Natural killer cell (primary cell): Measurements from ENCODE around the gene PATE2. TPM values are rescaled to one million over a fixed set of nuclear protein-coding genes. Genes with fewer than 3 reads are reported as not detected.

Source experiments
- ATAC-seq, 3 donors: fragments of 150-1000 bp in 2 of 3; fragments of 200-7000 bp in 1 of 3; cut with Tn5 transposase; 1 replicate in 1 of 3; 2 replicates in 2 of 3; pipeline ENCODE4 v1.10.0; 2021; ENCODE audit warnings: mild to moderate bottlenecking in 2 of 3, moderate library complexity in 2 of 3
- DNase-seq, 2 donors: peaks; one replicate each; pipeline versions ENCODE4 v3.0.0 to v3.0.0-alpha.2; 2013 to 2021; ENCODE audit warnings: mixed read lengths in 1 of 2
- H3K27ac ChIP-seq: one replicate; pipeline ENCODE4 v1.5.1; 2013; ENCODE audit warnings: mild to moderate bottlenecking, low read length
- H3K27me3 ChIP-seq: one replicate; pipeline ENCODE4 v1.6.1; 2013; ENCODE audit warnings: low read length; ENCODE audit not compliant: control insufficient read depth, insufficient read depth
- H3K36me3 ChIP-seq: one replicate; pipeline ENCODE4 v1.6.1; 2013; ENCODE audit warnings: low read length; ENCODE audit not compliant: control insufficient read depth, insufficient read depth
- H3K4me1 ChIP-seq: one replicate; pipeline ENCODE4 v1.6.1; 2013; ENCODE audit warnings: low read length; ENCODE audit not compliant: control insufficient read depth, insufficient read depth
- H3K4me3 ChIP-seq: one replicate; pipeline ENCODE4 v1.5.1; 2013; ENCODE audit warnings: low read length
- H3K9me3 ChIP-seq: one replicate; pipeline ENCODE4 v1.6.1; 2013; ENCODE audit warnings: low read length; ENCODE audit not compliant: control insufficient read depth, insufficient read depth
- H3K27ac Mint-ChIP-seq, 2 donors: one replicate each; pipeline ENCODE4 v1.8.0; 2022; ENCODE audit warnings: mild to moderate bottlenecking in 2 of 2, mixed read lengths in 2 of 2, moderate library complexity in 1 of 2
- H3K27me3 Mint-ChIP-seq, 2 donors: one replicate each; pipeline ENCODE4 v1.8.0; 2022; ENCODE audit warnings: low read depth in 2 of 2, mixed read lengths in 2 of 2
- H3K36me3 Mint-ChIP-seq: one replicate; pipeline ENCODE4 v1.8.0; 2022; ENCODE audit warnings: mixed read lengths
- H3K4me1 Mint-ChIP-seq, 2 donors: one replicate each; pipeline ENCODE4 v1.8.0; 2022; ENCODE audit warnings: mixed read lengths in 2 of 2
- H3K4me3 Mint-ChIP-seq: one replicate; pipeline ENCODE4 v1.8.0; 2022; ENCODE audit warnings: mild to moderate bottlenecking, moderate library complexity, mixed read lengths
- H3K9me3 Mint-ChIP-seq, 2 donors: one replicate each; pipeline ENCODE4 v1.8.0; 2022; ENCODE audit warnings: mixed read lengths in 2 of 2
- WGBS: methylation state at CpG from one replicate; pipeline ENCODE4 v1.1.7; 2013; ENCODE audit warnings: missing lambda C conversion rate; ENCODE audit not compliant: insufficient coverage; 5-methylcytosine and 5-hydroxymethylcytosine counted together
- intact Hi-C: fragments of 100-400 bp; cut with micrococcal nuclease; formaldehyde crosslinking; loops from one replicate; pipeline ENCODE4 v1.14.2; 2022
- total RNA-seq, 4 donors: library from RNA; stranded (reverse); fragments of 120-200 nt in 1 of 4; gene quantifications; one replicate each; pipeline versions ENCODE4 v1.2.3 to v1.2.4, GENCODE V29; 2013 to 2022
- TF ChIP-seq, protein P1 (sequence below): fragments of 200-600 bp; IDR thresholded peaks from one replicate; pipeline ENCODE4 v1.8.0; 2022; ENCODE audit warnings: antibody characterized with exemption

Gene PATE2
- total RNA-seq, result not detected
- 0.11 TPM for total RNA-seq (2013)

GRCh38 chr11:125778728-125779127, at the start of gene PATE2:
PATE2 (minus strand) TSS chr11:125778828; CDS start chr11:125778773, 55 bp downstream.
- no peaks in the 10 kb centered on the region for H3K36me3 ChIP-seq
- intact Hi-C loops, result no loop called here
- H3K9me3 Mint-ChIP-seq, result peaks cover 3 to 4% of the 10 kb centered on the region in 2 donors
- no peak within 1 kb of the TSS for H3K27ac Mint-ChIP-seq
- H3K27me3 ChIP-seq, result no peaks in the 10 kb centered on the region
- no peaks in the 10 kb centered on the region for H3K9me3 ChIP-seq
- no peak for ATAC-seq
- no peak within 1 kb of the TSS for H3K4me3 Mint-ChIP-seq
- TF ChIP-seq, protein P1, sequence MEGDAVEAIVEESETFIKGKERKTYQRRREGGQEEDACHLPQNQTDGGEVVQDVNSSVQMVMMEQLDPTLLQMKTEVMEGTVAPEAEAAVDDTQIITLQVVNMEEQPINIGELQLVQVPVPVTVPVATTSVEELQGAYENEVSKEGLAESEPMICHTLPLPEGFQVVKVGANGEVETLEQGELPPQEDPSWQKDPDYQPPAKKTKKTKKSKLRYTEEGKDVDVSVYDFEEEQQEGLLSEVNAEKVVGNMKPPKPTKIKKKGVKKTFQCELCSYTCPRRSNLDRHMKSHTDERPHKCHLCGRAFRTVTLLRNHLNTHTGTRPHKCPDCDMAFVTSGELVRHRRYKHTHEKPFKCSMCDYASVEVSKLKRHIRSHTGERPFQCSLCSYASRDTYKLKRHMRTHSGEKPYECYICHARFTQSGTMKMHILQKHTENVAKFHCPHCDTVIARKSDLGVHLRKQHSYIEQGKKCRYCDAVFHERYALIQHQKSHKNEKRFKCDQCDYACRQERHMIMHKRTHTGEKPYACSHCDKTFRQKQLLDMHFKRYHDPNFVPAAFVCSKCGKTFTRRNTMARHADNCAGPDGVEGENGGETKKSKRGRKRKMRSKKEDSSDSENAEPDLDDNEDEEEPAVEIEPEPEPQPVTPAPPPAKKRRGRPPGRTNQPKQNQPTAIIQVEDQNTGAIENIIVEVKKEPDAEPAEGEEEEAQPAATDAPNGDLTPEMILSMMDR, result no peak
- H3K27me3 Mint-ChIP-seq, result peaks cover 6 to 14% of the 10 kb centered on the region in 2 donors
- no peak within 1 kb of the TSS for H3K27ac ChIP-seq
- no peaks in the 10 kb centered on the region for H3K36me3 Mint-ChIP-seq
- H3K4me1 ChIP-seq, result no peaks in the 10 kb centered on the region
- DNase-seq, result no peak
- no peak within 1 kb of the TSS for H3K4me3 ChIP-seq
- H3K4me1 Mint-ChIP-seq, result no peaks in the 10 kb centered on the region

DNA sequence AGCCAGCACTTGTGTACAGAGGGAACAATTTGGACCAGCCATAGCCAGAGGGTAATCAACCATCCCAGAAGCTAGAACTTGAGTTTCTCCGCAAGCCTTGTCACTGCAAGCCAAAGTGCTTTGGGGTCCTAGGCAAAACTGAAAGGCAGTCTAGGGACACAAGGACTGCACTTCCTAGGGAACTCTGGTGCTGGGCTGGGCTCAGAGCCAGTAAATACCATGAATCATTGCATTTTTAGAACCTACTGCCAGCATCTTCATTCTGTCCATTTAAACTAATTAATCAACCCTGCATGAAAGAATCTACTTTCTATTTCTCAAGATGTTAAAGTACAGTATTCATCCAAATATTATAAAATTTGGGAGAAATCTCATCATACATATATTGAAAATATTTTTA, 29.3 kb upstream of the PATE2 start:
- Mint-ChIP-seq H3K36me3 (peaks cover 1% of the 10 kb centered on the region), H3K27ac (no peak overlapping the region), H3K4me1 (no peaks in the 10 kb centered on the region), H3K27me3 (peaks cover 0 to 6% of the 10 kb centered on the region in 2 donors), H3K9me3 (peaks cover 5% of the 10 kb centered on the region in 2 donors), H3K4me3 (no peak overlapping the region)
- no peaks in the 10 kb centered on the region for H3K36me3 ChIP-seq
- TF ChIP-seq, protein P1, result no peak
- intact Hi-C loops, result no loop called here
- WGBS, result 100% methylated on average over 1 of the region's 1 CpG
- peaks cover 6% of the 10 kb centered on the region for H3K9me3 ChIP-seq
- H3K4me3 ChIP-seq, result no peak overlapping the region
- no peaks in the 10 kb centered on the region for H3K4me1 ChIP-seq
- ATAC-seq (no peak), DNase-seq (no peak)
- H3K27me3 ChIP-seq, result no peaks in the 10 kb centered on the region
- no peak overlapping the region for H3K27ac ChIP-seq

- H3K4me1 Mint-ChIP-seq, result no peaks in the 10 kb centered on the region
- H3K9me3 Mint-ChIP-seq, result peaks cover 17 to 30% of the 10 kb centered on the region in 2 donors
These were observed 23.8 kb upstream of the PATE2 start for GRCh38 chr11:125802387-125802786.

GRCh38 chr11:125799808-125800207, 21.2 kb upstream of the PATE2 start:
- H3K36me3 Mint-ChIP-seq, result peaks cover 22% of the 10 kb centered on the region
- no peaks in the 10 kb centered on the region for H3K27me3 ChIP-seq
- H3K27me3 Mint-ChIP-seq, result no peaks in the 10 kb centered on the region
- no peak overlapping the region for H3K4me3 ChIP-seq
- ATAC-seq, result no peak
- H3K27ac Mint-ChIP-seq, result no peak overlapping the region
- 71% methylated on average over 1 of the region's 2 CpGs for WGBS
- no peak for DNase-seq
- H3K9me3 ChIP-seq, result peaks cover 7% of the 10 kb centered on the region
- no peaks in the 10 kb centered on the region for H3K36me3 ChIP-seq
- no peaks in the 10 kb centered on the region for H3K4me1 ChIP-seq
- TF ChIP-seq, protein P1, result no peak
- intact Hi-C loops, result no loop called here
- H3K4me3 Mint-ChIP-seq, result no peak overlapping the region
- H3K4me1 Mint-ChIP-seq, result no peaks in the 10 kb centered on the region
- H3K27ac ChIP-seq, result no peak overlapping the region
- H3K9me3 Mint-ChIP-seq, result peaks cover 19 to 36% of the 10 kb centered on the region in 2 donors

More at GRCh38 chr11:125802387-125802786, 23.8 kb upstream of the PATE2 start:
- WGBS, result no CpG with 5 or more reads among the region's 1 CpG
- Histone ChIP-seq H3K36me3 (no peaks in the 10 kb centered on the region), H3K9me3 (peaks cover 7% of the 10 kb centered on the region), H3K4me1 (no peaks in the 10 kb centered on the region), H3K4me3 (no peak overlapping the region), H3K27me3 (no peaks in the 10 kb centered on the region), H3K27ac (no peak overlapping the region)
- Mint-ChIP-seq H3K36me3 (peaks cover 15% of the 10 kb centered on the region), H3K27ac (no peak overlapping the region), H3K27me3 (peaks cover 0 to 4% of the 10 kb centered on the region in 2 donors), H3K4me3 (no peak overlapping the region)
- ATAC-seq, result no peak
- TF ChIP-seq, protein P1, result no peak
- no peak for DNase-seq
- intact Hi-C loops, result no loop called here
